K562 (cell line): ENCODE results near the gene IRAK4. TPM values are rescaled to one million over a fixed set of nuclear protein-coding genes. Genes with fewer than 3 reads are reported as not detected.
A peak's percentile ranks its signal among the peaks of the same experiment; 100 is the strongest.

Experiments
- ATAC-seq: fragments of 200-7000 bp; cut with Tn5 transposase; 3 replicates; pipeline ENCODE4 v1.9.1; 2020; ENCODE audit warnings: moderate library complexity
- BruUV-seq: library from RNA; stranded (reverse); fragments of 400-500 nt; replicated peaks from 2 replicates; lab custom pipeline; 2021; lab: Mats Ljungman, UMichigan
- CTCF ChIA-PET: fragments of 300-600 bp; formaldehyde crosslinking; extraction: SDS; loops from one replicate; lab custom pipeline; 2021; ENCODE audit warnings: low intra/inter-chr PET ratio; lab: Yijun Ruan, JAX
- POLR2A ChIA-PET: fragments of 300-600, 350-650 bp; sonication (Branson Sonifier 250); formaldehyde crosslinking; extraction: SDS; loops from one replicate; lab custom pipeline; 2021; ENCODE audit warnings: antibody characterized with exemption, inconsistent platforms; lab: Yijun Ruan, JAX
- DNase-seq, 4 experiments: peaks; one replicate each; pipeline versions ENCODE4 v3.0.0 to v3.0.0-alpha.2; 2011 to 2018; ENCODE audit warnings: low spot score in 3 of 4, mixed read lengths in 3 of 4; ENCODE audit errors: extremely low read depth in 1 of 4
- FAIRE-seq: peaks from 2 replicates; lab custom pipeline; 2011; peaks lifted over from hg19 to GRCh38; lab: Jason Lieb, UNC
- H2AFZ ChIP-seq: 2 replicates; pipeline ENCODE4 v1.6.0; 2011; ENCODE audit warnings: low read depth, low read length, control low read depth, inconsistent platforms
- H3K27ac ChIP-seq: fragments of 200-600 bp; 3 replicates; pipeline ENCODE4 v1.8.0; 2011; ENCODE audit warnings: low read depth, mild to moderate bottlenecking, control low read depth, inconsistent platforms, low read length, moderate library complexity, mixed read lengths; ENCODE audit errors: extremely low read depth
- H3K27me3 ChIP-seq, 2 experiments: fragments of 300-600 bp in 1 of 2; 2 replicates in 1 of 2; 3 replicates in 1 of 2; pipeline versions ENCODE4 v1.6.0 to v1.8.0; 2011; ENCODE audit warnings: inconsistent platforms in 2 of 2, low read length in 2 of 2, mild to moderate bottlenecking in 1 of 2, mixed read lengths in 1 of 2, moderate library complexity in 1 of 2; ENCODE audit not compliant: control insufficient read depth in 2 of 2, insufficient read depth in 2 of 2
- H3K36me3 ChIP-seq: fragments of 300-600 bp; 3 replicates; pipeline ENCODE4 v1.8.0; 2011; ENCODE audit warnings: mild to moderate bottlenecking, low read length, inconsistent platforms; ENCODE audit not compliant: control insufficient read depth, insufficient read depth
- H3K4me1 ChIP-seq, 2 experiments: fragments of 200-600 bp in 1 of 2; replicated peaks in 1 of 2; 2 replicates in 1 of 2; 3 replicates in 1 of 2; pipeline versions ENCODE4 v1.5.1 to v1.8.0; 2011; ENCODE audit warnings: inconsistent platforms in 2 of 2, low read length in 2 of 2, mild to moderate bottlenecking in 1 of 2, mixed read lengths in 1 of 2, moderate library complexity in 1 of 2; ENCODE audit not compliant: control insufficient read depth in 2 of 2, insufficient read depth in 2 of 2
- H3K4me2 ChIP-seq: 2 replicates; pipeline ENCODE4 v1.6.1; 2011; ENCODE audit warnings: low read length, control low read depth, inconsistent platforms, mixed read lengths; ENCODE audit not compliant: insufficient read depth
- H3K4me3 ChIP-seq: fragments of 200-600 bp; sonication (generic), shearing (Covaris generic); 2 replicates; pipeline ENCODE4 v1.5.1; 2016; ENCODE audit warnings: control low read depth, inconsistent platforms
- H3K79me2 ChIP-seq: fragments of 200-600 bp; 3 replicates; pipeline ENCODE4 v1.8.0; 2011; ENCODE audit warnings: low read length, inconsistent platforms; ENCODE audit not compliant: control insufficient read depth, insufficient read depth
- H3K9ac ChIP-seq, 2 experiments: 2 replicates each; pipeline versions ENCODE4 v1.6.0 to v1.6.1; 2011; ENCODE audit warnings: low read depth in 2 of 2, low read length in 2 of 2, control low read depth in 1 of 2, inconsistent platforms in 1 of 2, mild to moderate bottlenecking in 1 of 2, mixed read lengths in 1 of 2; ENCODE audit not compliant: insufficient read depth in 1 of 2
- H3K9me1 ChIP-seq: one replicate; pipeline ENCODE4 v1.6.0; 2011; ENCODE audit warnings: inconsistent platforms, mild to moderate bottlenecking, low read length, moderate library complexity; ENCODE audit not compliant: control insufficient read depth, insufficient read depth
- H3K9me3 ChIP-seq: replicated peaks from 2 replicates; pipeline ENCODE4 v1.5.1; 2011; ENCODE audit warnings: low read depth, low read length, inconsistent platforms; ENCODE audit not compliant: control insufficient read depth, insufficient read depth
- H4K20me1 ChIP-seq: replicated peaks from 2 replicates; pipeline ENCODE4 v1.6.1; 2011; ENCODE audit warnings: low read length, inconsistent platforms, mixed read lengths; ENCODE audit not compliant: control insufficient read depth, insufficient read depth
- C11orf30 ChIP-seq: fragments of 450-650 bp; IDR thresholded peaks from 2 replicates; pipeline ENCODE4 v1.6.1; 2016; ENCODE audit warnings: low read depth, mild to moderate bottlenecking
- CTCF ChIP-seq, 3 experiments: IDR thresholded peaks in 2 of 3; conservative IDR thresholded peaks in 1 of 3; 2 replicates each; pipeline ENCODE4 v1.5.1; 2011 to 2012; ENCODE audit warnings: low read length in 3 of 3, mild to moderate bottlenecking in 3 of 3, control low read depth in 2 of 3, improper control_type of control experiment in 1 of 3, inconsistent platforms in 1 of 3, low read depth in 1 of 3, mixed read lengths in 1 of 3, moderate library complexity in 1 of 3; ENCODE audit not compliant: insufficient read depth in 2 of 3
- FOXP4 ChIP-seq: sonication (generic); formaldehyde crosslinking; IDR thresholded peaks from 2 replicates; pipeline ENCODE4 v1.8.0; 2022; ENCODE audit warnings: mild to moderate bottlenecking, missing genetic modification reagents, borderline replicate concordance
- ILF3 ChIP-seq: fragments of 450-650 bp; IDR thresholded peaks from 2 replicates; pipeline ENCODE4 v1.6.1; 2018; ENCODE audit warnings: antibody characterized with exemption, mild to moderate bottlenecking, moderate library complexity, borderline replicate concordance
- MAZ ChIP-seq, 2 experiments: fragments of 450-650 bp in 1 of 2; sonication (generic) in 1 of 2; formaldehyde crosslinking; IDR thresholded peaks in 1 of 2; conservative IDR thresholded peaks in 1 of 2; 2 replicates each; pipeline versions ENCODE4 v1.4.0 to v1.5.0; 2020; ENCODE audit warnings: mild to moderate bottlenecking in 1 of 2, missing genetic modification reagents in 1 of 2
- MCM2 ChIP-seq: fragments of 450-650 bp; IDR thresholded peaks from 2 replicates; pipeline ENCODE4 v1.6.1; 2017; ENCODE audit warnings: low read depth, mild to moderate bottlenecking
- NRF1 ChIP-seq, 2 experiments: fragments of 450-650 bp; IDR thresholded peaks in 1 of 2; conservative IDR thresholded peaks in 1 of 2; 2 replicates each; pipeline ENCODE4 v1.6.1; 2014; ENCODE audit warnings: mild to moderate bottlenecking in 2 of 2
- PHF8 ChIP-seq: fragments of 200-600 bp; sonication (generic); IDR thresholded peaks from 2 replicates; pipeline ENCODE4 v1.6.1; 2012; ENCODE audit warnings: mixed run types, mild to moderate bottlenecking, inconsistent platforms, low read length, moderate library complexity, borderline replicate concordance
- PML ChIP-seq: IDR thresholded peaks from 2 replicates; pipeline ENCODE4 v1.6.1; 2012; ENCODE audit warnings: low read length, inconsistent platforms
- WGBS: fragments of 100-300 bp; shearing (Covaris generic); methylation state at CpG from one replicate; pipeline ENCODE4 v1.1.6; 2016; ENCODE audit warnings: low coverage, mixed read lengths; ENCODE audit not compliant: insufficient coverage; ENCODE audit errors: missing lambda C conversion rate; 5-methylcytosine and 5-hydroxymethylcytosine counted together
- in situ Hi-C: fragments of 300-500 bp; cut with MboI; formaldehyde crosslinking; loops from 4 replicates; pipeline ENCODE4 v1.15.0; 2018; ENCODE audit warnings: inconsistent platforms, mixed read lengths
- intact Hi-C: fragments of 100-400 bp; cut with micrococcal nuclease; formaldehyde crosslinking; loops from 2 replicates; pipeline ENCODE4 v1.14.2; 2022
- polyA plus RNA-seq, 8 experiments: library from polyadenylated mRNA; depleted of rRNA in 4 of 8; stranded (reverse) in 5 of 8; unstranded in 3 of 8; fragments of >200 nt; fragmentation: Nextera tagmentation in 2 of 8; fragmentation: Illumina TruSeq in 1 of 8; extraction: Ambion mirVana in 2 of 8; extraction: Trizol in 1 of 8; gene quantifications; 2 replicates each; pipeline versions ENCODE4 v1.2.1 to v1.2.3, GENCODE V29; 2011 to 2014; ENCODE audit warnings: inconsistent platforms in 1 of 8, missing spikeins in 1 of 8
- total RNA-seq, 7 experiments: library from RNA; depleted of rRNA in 6 of 7; stranded (reverse); fragments of >200 nt in 6 of 7; fragmentation: Illumina TruSeq in 2 of 7; extraction: Trizol in 2 of 7; gene quantifications; 2 replicates each; pipeline versions ENCODE4 v1.2.1 to v1.2.3, GENCODE V29; 2011 to 2021; ENCODE audit warnings: low replicate concordance in 1 of 7
- TF ChIP-seq, protein P1 (sequence below): fragments of 450-650 bp; formaldehyde crosslinking; IDR thresholded peaks from 2 replicates; pipeline ENCODE4 v1.4.0; 2020; ENCODE audit warnings: mild to moderate bottlenecking
- TF ChIP-seq, protein P2 (sequence below): fragments of 250-450 bp; sonication (Bioruptor Pico); IDR thresholded peaks from 2 replicates; pipeline ENCODE4 v1.9.0; 2021; ENCODE audit warnings: mild to moderate bottlenecking, inconsistent platforms

IRAK4 gene
- total and polyA plus RNA-seq, 9 of the 15 experiments (the other 6 are each of a cell fraction or from before 2014, with no cell fraction given), result 10.8 to 34.5 (median 16.0) TPM

DNA sequence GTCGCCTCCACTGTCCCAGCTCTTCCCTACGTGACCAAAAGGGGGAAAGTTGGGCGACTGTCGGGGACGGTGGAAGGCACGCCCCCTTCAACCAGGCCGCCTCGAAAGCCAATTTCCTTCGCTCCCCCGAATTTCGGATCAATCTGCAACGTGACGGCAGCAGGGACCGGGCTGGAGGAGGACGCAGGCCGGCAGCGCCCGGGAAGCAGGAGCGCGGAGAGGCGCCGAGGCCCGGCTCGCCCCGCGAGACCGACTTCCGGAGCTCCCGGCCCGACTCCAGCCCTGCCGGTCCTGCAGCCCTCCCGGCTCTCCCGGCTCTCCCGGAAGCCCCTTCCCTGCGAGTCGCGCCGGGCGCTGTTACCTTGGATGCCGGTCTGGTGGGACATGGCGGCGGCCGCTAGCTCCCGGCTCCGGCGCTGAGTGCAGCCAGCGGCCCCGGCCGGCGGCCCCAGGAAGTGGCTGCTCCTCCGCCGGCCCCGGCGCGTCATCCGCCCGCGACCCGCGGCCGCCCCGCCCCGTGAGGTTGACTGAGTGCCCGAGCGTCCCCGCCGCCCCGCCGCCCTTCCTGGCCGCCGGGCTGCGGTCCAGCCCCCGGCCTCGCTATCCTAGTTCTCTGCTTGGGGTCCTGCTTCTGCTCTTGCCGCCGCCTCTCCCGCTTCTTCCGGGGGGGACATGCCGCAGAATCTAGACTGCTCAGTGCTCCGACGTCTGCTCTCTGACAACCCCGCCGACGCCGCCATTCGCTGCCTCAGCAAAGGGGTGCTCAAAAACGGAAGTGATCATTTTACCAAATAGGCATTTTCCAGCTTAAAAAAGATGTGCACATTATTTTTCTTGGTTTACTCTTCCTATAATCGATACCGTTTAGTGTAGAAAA, 47.3 kb downstream of the IRAK4 start, which contains the start of gene TWF1:
Gene TWF1, minus strand, starts transcription at position 458 of the 877 bp plus-strand sequence. Its CDS starts 72 bp downstream, at position 386.
- FAIRE-seq, result no peak
- 2% methylated on average over 38 of the region's 89 CpGs for WGBS
- H3K4me1 ChIP-seq, result peaks cover 0 to 2% of the 10 kb centered on the region in 2 experiments; a peak in 1 of 5 replicates
- in situ Hi-C loops (no loop called here), intact Hi-C loops (loop anchor here (5.0 kb wide), 1 partner anchor 49 kb away; the partner anchor contains the start of genes IRAK4 and PUS7L)
- H3K27me3 ChIP-seq, result no peaks in the 10 kb centered on the region; a peak in 1 of 5 replicates
- H3K4me3 ChIP-seq, result peak within 1 kb of the TSS; percentile 92
- no TSS peak for BruUV-seq
- peak; percentile 88 to 92 (median 89) for DNase-seq
- ChIA-PET CTCF (interaction anchor here (1.0 kb wide), 1 partner anchor 73 kb away, joined by 3 read pairs; no protein-coding TSS in a partner anchor), POLR2A (interaction anchor here (0.6 to 2.6 kb wide), 14 partner anchors 8 to 1101 kb away, joined by 3 to 12 read pairs (median 4); no protein-coding TSS in a partner anchor)
- peaks cover 31% of the 10 kb centered on the region for H3K36me3 ChIP-seq
- peak within 1 kb of the TSS; percentile 89 to 97 for H3K9ac ChIP-seq
- H3K9me3 ChIP-seq, result no peaks in the 10 kb centered on the region
- H3K9me1 ChIP-seq, result no peaks in the 10 kb centered on the region
- peak within 1 kb of the TSS; percentile 92 for H3K27ac ChIP-seq
- H3K4me2 ChIP-seq, result peak within 1 kb of the TSS; percentile 90
- H4K20me1 ChIP-seq, result no peaks in the 10 kb centered on the region
- ATAC-seq, result peak; percentile 96
- H2AFZ ChIP-seq, result peak within 1 kb of the TSS; percentile 95
- peaks cover 40% of the 10 kb centered on the region for H3K79me2 ChIP-seq
- TF ChIP-seq MAZ (CRISPR knock-in tag; conservative IDR thresholded peaks at IDR 0.05 in 1 of 2, IDR thresholded peaks at IDR 0.05 in 1 of 2), result peak; percentile 48 to 69
- peak; percentile 88 for TF ChIP-seq C11orf30
- TF ChIP-seq NRF1 (conservative IDR thresholded peaks at IDR 0.05 in 1 of 2, IDR thresholded peaks at IDR 0.05 in 1 of 2), result peak; percentile 11 to 33; a peak in 3 of 4 replicates
- TF ChIP-seq, protein P1, sequence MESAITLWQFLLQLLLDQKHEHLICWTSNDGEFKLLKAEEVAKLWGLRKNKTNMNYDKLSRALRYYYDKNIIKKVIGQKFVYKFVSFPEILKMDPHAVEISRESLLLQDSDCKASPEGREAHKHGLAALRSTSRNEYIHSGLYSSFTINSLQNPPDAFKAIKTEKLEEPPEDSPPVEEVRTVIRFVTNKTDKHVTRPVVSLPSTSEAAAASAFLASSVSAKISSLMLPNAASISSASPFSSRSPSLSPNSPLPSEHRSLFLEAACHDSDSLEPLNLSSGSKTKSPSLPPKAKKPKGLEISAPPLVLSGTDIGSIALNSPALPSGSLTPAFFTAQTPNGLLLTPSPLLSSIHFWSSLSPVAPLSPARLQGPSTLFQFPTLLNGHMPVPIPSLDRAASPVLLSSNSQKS, result no peak
- TF ChIP-seq PHF8, result peak; percentile 98
- peak; percentile 42; the same call in 1 of the 2 replicates for TF ChIP-seq ILF3
- peak; percentile 82; the same call in 1 of the 2 replicates for TF ChIP-seq PML
- TF ChIP-seq CTCF (IDR thresholded peaks at IDR 0.05 in 2 of 3, conservative IDR thresholded peaks at IDR 0.05 in 1 of 3; ENCODE audit: insufficient read depth in 2 of 3, low read depth in 1 of 3, low read length in 3 of 3), result peak; percentile 32 to 48 (median 41); a peak in 5 of 6 replicates
- TF ChIP-seq FOXP4 (CRISPR knock-in tag), result 0 out of 2 replicates have a peak, but pooled peaks have one; percentile 36
- TF ChIP-seq, protein P2, sequence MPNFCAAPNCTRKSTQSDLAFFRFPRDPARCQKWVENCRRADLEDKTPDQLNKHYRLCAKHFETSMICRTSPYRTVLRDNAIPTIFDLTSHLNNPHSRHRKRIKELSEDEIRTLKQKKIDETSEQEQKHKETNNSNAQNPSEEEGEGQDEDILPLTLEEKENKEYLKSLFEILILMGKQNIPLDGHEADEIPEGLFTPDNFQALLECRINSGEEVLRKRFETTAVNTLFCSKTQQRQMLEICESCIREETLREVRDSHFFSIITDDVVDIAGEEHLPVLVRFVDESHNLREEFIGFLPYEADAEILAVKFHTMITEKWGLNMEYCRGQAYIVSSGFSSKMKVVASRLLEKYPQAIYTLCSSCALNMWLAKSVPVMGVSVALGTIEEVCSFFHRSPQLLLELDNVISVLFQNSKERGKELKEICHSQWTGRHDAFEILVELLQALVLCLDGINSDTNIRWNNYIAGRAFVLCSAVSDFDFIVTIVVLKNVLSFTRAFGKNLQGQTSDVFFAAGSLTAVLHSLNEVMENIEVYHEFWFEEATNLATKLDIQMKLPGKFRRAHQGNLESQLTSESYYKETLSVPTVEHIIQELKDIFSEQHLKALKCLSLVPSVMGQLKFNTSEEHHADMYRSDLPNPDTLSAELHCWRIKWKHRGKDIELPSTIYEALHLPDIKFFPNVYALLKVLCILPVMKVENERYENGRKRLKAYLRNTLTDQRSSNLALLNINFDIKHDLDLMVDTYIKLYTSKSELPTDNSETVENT (CRISPR knock-in tag), result peak; percentile 42; the same call in 1 of the 2 replicates
- TF ChIP-seq MCM2, result no peak
